ENCODE measurements around the gene SDC4. TPM values are rescaled to one million over a fixed set of nuclear protein-coding genes. Genes with fewer than 3 reads are reported as not detected.

Gene SDC4
- total RNA-seq, 1 donor from 2014 or later: 37.7 TPM

- peak; percentile 77 to 91 for DNase-seq (ENCODE audit: low read depth in 2 of 2)
These were observed 3.9 kb downstream of the SDC4 start for GRCh38 chr20:45344168-45344860.

GRCh38 chr20:45343532-45344167 lies 4.6 kb downstream of the SDC4 start:
- DNase-seq (ENCODE audit: low read depth in 2 of 2): no peak

- no peak for DNase-seq (ENCODE audit: low read depth in 2 of 2)
These were observed 5.2 kb downstream of the SDC4 start for GRCh38 chr20:45342855-45343531.

- peak; percentile 72 to 86 for DNase-seq (ENCODE audit: low read depth in 2 of 2)
These were observed 6.0 kb downstream of the SDC4 start for GRCh38 chr20:45341939-45342854.

GRCh38 chr20:45341579-45341938 lies 6.7 kb downstream of the SDC4 start:
- DNase-seq (ENCODE audit: low read depth in 2 of 2): no peak

- no peak for DNase-seq (ENCODE audit: low read depth in 2 of 2)
These were observed 7.3 kb downstream of the SDC4 start for GRCh38 chr20:45340951-45341350.

- DNase-seq (ENCODE audit: low read depth in 2 of 2): no peak
These were observed 7.9 kb downstream of the SDC4 start for GRCh38 chr20:45340236-45340847.

GRCh38 chr20:45339799-45340198 lies 8.4 kb downstream of the SDC4 start:
- DNase-seq (ENCODE audit: low read depth in 2 of 2): no peak

GRCh38 chr20:45339084-45339483 lies 9.1 kb downstream of the SDC4 start:
- DNase-seq (ENCODE audit: low read depth in 2 of 2): no peak

GRCh38 chr20:45338121-45339030 lies 9.8 kb downstream of the SDC4 start:
- no peak for DNase-seq (ENCODE audit: low read depth in 2 of 2)

GRCh38 chr20:45337367-45338120 lies 10.7 kb downstream of the SDC4 start:
- DNase-seq (ENCODE audit: low read depth in 2 of 2): peak in 1 of 2 donors; percentile 38

- peak in 1 of 2 donors; percentile 29 for DNase-seq (ENCODE audit: low read depth in 2 of 2)
These were observed 11.5 kb downstream of the SDC4 start for GRCh38 chr20:45336530-45337366.

GRCh38 chr20:45330476-45330875 lies 17.7 kb downstream of the SDC4 start:
- DNase-seq (ENCODE audit: low read depth in 2 of 2): no peak

GRCh38 chr20:45329497-45330319 lies 18.5 kb downstream of the SDC4 start:
- no peak for DNase-seq (ENCODE audit: low read depth in 2 of 2)

- DNase-seq (ENCODE audit: low read depth in 2 of 2): no peak
These were observed 19.8 kb downstream of the SDC4 start for GRCh38 chr20:45328451-45328850.

- no peak for DNase-seq (ENCODE audit: low read depth in 2 of 2)
These were observed 22.9 kb downstream of the SDC4 start for GRCh38 chr20:45325371-45325770.

GRCh38 chr20:45323731-45324130 lies 24.5 kb downstream of the SDC4 start:
- DNase-seq (ENCODE audit: low read depth in 2 of 2): no peak

- peak; percentile 56 to 60 for DNase-seq (ENCODE audit: low read depth in 2 of 2)
These were observed 25.3 kb downstream of the SDC4 start for GRCh38 chr20:45322952-45323383.

Measured in dermis microvascular lymphatic vessel endothelial cell (primary cell).